Measurements from ENCODE around the gene PLCL2.

Gene PLCL2

DNA sequence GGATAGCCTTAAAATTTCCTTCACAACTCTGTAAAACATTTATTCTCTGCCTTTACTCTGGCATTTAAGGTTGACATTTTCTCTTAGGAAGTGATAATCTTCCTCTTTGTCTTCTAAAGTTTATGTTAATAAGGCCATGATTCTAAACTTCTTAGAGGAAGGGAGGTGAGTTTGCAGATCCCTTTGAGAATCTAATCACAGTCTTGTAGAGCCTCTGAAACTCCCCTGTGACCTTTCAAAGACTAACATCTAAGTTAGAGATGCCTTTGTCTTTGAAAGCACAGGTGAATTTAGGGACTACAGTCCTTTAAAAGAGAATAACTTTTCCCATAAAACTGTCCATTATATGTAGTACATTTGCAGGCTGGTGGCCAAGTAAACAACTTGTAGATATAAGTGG lies 115.1 kb downstream of the PLCL2 start:
- Histone ChIP-seq H3K4me1 (ENCODE audit: control insufficient read depth, insufficient read depth, low read length) (0 out of 2 replicates have a peak, but pooled peaks cover 10% of the 10 kb centered on the region), H3K4me3 (ENCODE audit: low read depth, low read length) (no peak overlapping the region), H3K9me3 (ENCODE audit: control insufficient read depth, insufficient read depth, low read length) (peaks cover 6% of the 10 kb centered on the region; the same call in 1 of the 2 replicates), H3K36me3 (ENCODE audit: control insufficient read depth, insufficient read depth, low read length) (no peaks in the 10 kb centered on the region), H3K27ac (ENCODE audit: low read depth, low read length) (no peak overlapping the region), H3K9ac (ENCODE audit: low read depth, low read length) (no peak overlapping the region), H3K27me3 (ENCODE audit: control insufficient read depth, insufficient read depth, low read length) (peaks cover 93% of the 10 kb centered on the region)

DNA sequence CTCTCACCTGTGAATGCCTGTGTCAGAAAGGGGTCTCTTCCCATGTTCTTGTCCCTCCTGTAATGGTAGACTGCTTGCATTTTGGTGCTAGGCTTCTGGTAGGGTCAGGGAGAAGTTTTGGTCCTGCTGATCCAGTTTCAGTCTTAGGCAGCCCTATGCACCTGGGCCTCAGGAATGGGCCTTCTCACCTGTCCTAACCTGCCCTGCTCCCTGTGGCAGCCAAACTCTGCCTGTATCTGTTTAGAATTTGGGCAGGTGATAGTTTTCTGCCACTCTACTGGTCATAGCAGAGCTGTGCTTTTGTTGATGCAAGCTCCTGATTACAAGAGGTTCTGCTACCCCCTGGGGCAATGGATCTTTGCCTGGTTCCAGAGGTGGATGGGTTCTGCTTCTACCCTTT lies 118.7 kb downstream of the PLCL2 start:
- Histone ChIP-seq H3K27me3 (ENCODE audit: control insufficient read depth, insufficient read depth, low read length) (peaks cover 81% of the 10 kb centered on the region), H3K4me1 (ENCODE audit: control insufficient read depth, insufficient read depth, low read length) (peaks cover 14% of the 10 kb centered on the region), H3K27ac (ENCODE audit: low read depth, low read length) (no peak overlapping the region)

DNA sequence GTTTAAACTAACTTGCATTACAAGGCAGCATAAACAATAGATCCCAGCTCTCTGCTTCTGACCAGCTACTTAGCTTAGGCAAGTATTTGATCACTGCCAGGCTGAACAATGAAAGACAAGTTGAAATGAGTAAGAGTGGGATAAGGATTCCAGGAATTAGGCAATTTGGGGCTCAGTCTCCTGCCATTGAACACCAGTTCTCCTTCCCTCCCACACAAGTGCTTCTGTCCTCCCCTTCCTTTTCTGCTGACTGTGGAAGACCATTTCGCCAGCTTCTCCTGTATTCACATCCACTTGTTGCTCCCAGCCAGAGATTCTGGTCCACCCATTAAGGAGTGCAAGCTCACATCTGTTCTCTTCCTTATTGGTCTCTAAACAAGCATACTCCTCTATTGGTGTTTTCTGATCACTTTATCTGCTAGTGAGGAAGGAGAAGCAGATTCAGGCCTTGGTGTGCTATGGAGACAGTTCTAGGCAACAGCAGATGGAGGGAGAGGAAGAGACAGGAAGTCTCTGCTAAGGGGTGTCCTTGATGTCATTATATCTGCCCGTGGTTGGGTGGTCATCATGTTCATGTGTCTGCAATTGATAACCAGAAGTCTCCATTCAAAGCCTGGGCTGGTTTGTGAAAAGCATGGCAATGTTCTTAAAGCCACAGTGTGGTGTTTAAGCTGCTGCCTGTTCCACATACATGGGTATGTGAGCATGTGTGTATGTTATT lies 121.5 kb downstream of the PLCL2 start:
- Histone ChIP-seq H3K9me3 (ENCODE audit: control insufficient read depth, insufficient read depth, low read length) (peaks cover 5% of the 10 kb centered on the region; the same call in 1 of the 2 replicates), H3K36me3 (ENCODE audit: control insufficient read depth, insufficient read depth, low read length) (peaks cover 5% of the 10 kb centered on the region; the same call in 1 of the 2 replicates), H3K4me3 (ENCODE audit: low read depth, low read length) (no peak overlapping the region), H3K4me1 (ENCODE audit: control insufficient read depth, insufficient read depth, low read length) (peaks cover 9% of the 10 kb centered on the region), H3K27ac (ENCODE audit: low read depth, low read length) (no peak overlapping the region), H3K9ac (ENCODE audit: low read depth, low read length) (no peak overlapping the region), H3K27me3 (ENCODE audit: control insufficient read depth, insufficient read depth, low read length) (peaks cover 53% of the 10 kb centered on the region)

More for the DNA sequence above, 118.7 kb downstream of the PLCL2 start:
- Histone ChIP-seq H3K36me3 (ENCODE audit: control insufficient read depth, insufficient read depth, low read length) (no peaks in the 10 kb centered on the region), H3K9me3 (ENCODE audit: control insufficient read depth, insufficient read depth, low read length) (peaks cover 6% of the 10 kb centered on the region; the same call in 1 of the 2 replicates), H3K4me3 (ENCODE audit: low read depth, low read length) (no peak overlapping the region), H3K9ac (ENCODE audit: low read depth, low read length) (no peak overlapping the region)

DNA sequence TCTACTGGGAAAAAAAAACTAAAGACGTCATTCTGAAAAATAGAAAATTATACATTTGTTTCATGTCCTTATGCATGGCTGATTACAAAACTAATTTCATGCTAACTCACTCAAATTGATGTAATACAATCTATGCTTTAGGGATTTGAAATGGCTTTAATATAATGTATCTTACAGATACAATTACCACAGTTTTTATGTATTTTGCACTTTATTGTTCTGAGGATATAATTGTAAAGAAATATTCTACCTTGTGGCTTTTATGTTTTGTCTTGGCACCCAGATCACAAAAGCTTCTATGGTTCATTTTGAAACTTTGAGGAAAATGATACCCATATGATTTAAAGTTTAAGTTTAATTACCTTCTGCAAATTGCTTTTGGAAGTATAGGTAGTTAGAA lies 122.5 kb downstream of the PLCL2 start:
- peaks cover 43% of the 10 kb centered on the region for H3K27me3 ChIP-seq (ENCODE audit: control insufficient read depth, insufficient read depth, low read length)
- H3K4me1 ChIP-seq (ENCODE audit: control insufficient read depth, insufficient read depth, low read length) = peaks cover 9% of the 10 kb centered on the region
- no peak overlapping the region for H3K27ac ChIP-seq (ENCODE audit: low read depth, low read length)
- H3K9me3 ChIP-seq (ENCODE audit: control insufficient read depth, insufficient read depth, low read length) = no peaks in the 10 kb centered on the region
- peaks cover 5% of the 10 kb centered on the region; the same call in 1 of the 2 replicates for H3K36me3 ChIP-seq (ENCODE audit: control insufficient read depth, insufficient read depth, low read length)
- no peak overlapping the region for H3K9ac ChIP-seq (ENCODE audit: low read depth, low read length)
- no peak overlapping the region for H3K4me3 ChIP-seq (ENCODE audit: low read depth, low read length)

DNA sequence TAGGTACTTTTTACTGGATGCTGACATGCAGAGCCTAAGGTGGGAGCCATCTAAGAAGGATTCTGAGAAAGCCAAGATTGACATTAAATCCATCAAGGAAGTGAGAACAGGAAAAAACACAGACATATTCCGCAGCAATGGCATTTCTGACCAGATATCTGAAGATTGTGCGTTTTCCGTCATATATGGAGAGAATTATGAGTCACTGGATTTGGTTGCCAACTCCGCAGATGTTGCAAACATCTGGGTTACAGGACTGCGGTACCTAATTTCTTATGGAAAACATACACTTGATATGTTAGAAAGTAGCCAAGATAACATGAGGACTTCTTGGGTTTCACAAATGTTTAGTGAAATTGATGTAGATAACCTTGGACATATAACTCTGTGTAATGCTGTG lies 125.1 kb downstream of the PLCL2 start:
- Histone ChIP-seq H3K4me1 (ENCODE audit: control insufficient read depth, insufficient read depth, low read length) (peaks cover 14% of the 10 kb centered on the region), H3K9me3 (ENCODE audit: control insufficient read depth, insufficient read depth, low read length) (no peaks in the 10 kb centered on the region), H3K9ac (ENCODE audit: low read depth, low read length) (no peak overlapping the region), H3K27ac (ENCODE audit: low read depth, low read length) (no peak overlapping the region), H3K4me3 (ENCODE audit: low read depth, low read length) (no peak overlapping the region), H3K36me3 (ENCODE audit: control insufficient read depth, insufficient read depth, low read length) (peaks cover 5% of the 10 kb centered on the region; the same call in 1 of the 2 replicates), H3K27me3 (ENCODE audit: control insufficient read depth, insufficient read depth, low read length) (peaks cover 18% of the 10 kb centered on the region)

DNA sequence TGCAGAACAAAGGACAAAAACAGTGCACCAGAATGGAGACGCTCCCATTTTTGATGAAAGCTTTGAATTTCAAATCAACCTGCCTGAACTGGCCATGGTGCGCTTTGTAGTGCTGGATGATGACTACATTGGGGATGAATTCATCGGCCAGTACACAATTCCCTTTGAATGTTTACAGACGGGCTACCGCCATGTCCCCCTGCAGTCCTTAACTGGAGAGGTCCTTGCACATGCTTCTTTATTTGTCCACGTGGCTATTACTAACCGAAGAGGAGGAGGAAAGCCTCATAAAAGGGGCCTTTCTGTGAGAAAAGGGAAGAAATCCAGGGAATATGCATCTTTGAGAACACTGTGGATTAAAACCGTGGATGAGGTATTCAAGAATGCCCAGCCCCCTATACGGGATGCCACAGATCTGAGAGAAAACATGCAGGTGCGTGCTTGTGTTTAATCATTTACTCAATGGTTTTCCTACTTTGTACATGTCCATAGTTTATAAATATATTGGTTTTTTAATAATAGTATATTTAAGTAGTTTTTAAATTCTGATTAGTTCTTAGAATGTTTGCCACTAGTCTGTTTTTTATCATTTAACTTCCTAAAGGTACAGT lies 127.1 kb downstream of the PLCL2 start:
- no peak overlapping the region for H3K4me3 ChIP-seq (ENCODE audit: low read depth, low read length)
- peaks cover 5% of the 10 kb centered on the region; the same call in 1 of the 2 replicates for H3K36me3 ChIP-seq (ENCODE audit: control insufficient read depth, insufficient read depth, low read length)
- no peaks in the 10 kb centered on the region for H3K27me3 ChIP-seq (ENCODE audit: control insufficient read depth, insufficient read depth, low read length)
- no peak overlapping the region for H3K9ac ChIP-seq (ENCODE audit: low read depth, low read length)
- peaks cover 9% of the 10 kb centered on the region; the same call in 1 of the 2 replicates for H3K4me1 ChIP-seq (ENCODE audit: control insufficient read depth, insufficient read depth, low read length)
- H3K27ac ChIP-seq (ENCODE audit: low read depth, low read length) = no peak overlapping the region
- H3K9me3 ChIP-seq (ENCODE audit: control insufficient read depth, insufficient read depth, low read length) = no peaks in the 10 kb centered on the region

DNA sequence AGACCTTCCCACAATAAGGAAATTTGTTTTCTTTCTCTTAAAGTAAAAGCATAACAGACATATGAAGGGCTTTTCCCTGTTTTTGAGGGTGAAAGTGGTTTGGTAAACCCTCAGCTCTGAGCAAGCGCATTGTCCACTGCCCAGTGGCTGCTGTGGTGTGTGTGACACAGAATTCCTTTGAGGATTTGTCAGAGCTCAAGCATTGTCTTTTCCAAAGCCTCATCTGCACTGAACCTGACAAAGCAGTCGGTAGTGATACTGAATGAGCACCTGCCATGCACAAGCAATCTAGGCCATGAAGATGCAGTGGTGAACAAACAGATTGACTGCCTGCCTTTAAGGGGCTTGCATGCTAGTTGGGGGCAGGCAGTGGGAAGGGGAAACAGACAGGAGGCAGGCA lies 128.3 kb downstream of the PLCL2 start:
- Histone ChIP-seq H3K27ac (ENCODE audit: low read depth, low read length) (no peak overlapping the region), H3K4me1 (ENCODE audit: control insufficient read depth, insufficient read depth, low read length) (peaks cover 12% of the 10 kb centered on the region; the same call in 1 of the 2 replicates), H3K9ac (ENCODE audit: low read depth, low read length) (no peak overlapping the region), H3K4me3 (ENCODE audit: low read depth, low read length) (no peak overlapping the region), H3K36me3 (ENCODE audit: control insufficient read depth, insufficient read depth, low read length) (peaks cover 5% of the 10 kb centered on the region; the same call in 1 of the 2 replicates), H3K9me3 (ENCODE audit: control insufficient read depth, insufficient read depth, low read length) (no peaks in the 10 kb centered on the region), H3K27me3 (ENCODE audit: control insufficient read depth, insufficient read depth, low read length) (no peaks in the 10 kb centered on the region)

DNA sequence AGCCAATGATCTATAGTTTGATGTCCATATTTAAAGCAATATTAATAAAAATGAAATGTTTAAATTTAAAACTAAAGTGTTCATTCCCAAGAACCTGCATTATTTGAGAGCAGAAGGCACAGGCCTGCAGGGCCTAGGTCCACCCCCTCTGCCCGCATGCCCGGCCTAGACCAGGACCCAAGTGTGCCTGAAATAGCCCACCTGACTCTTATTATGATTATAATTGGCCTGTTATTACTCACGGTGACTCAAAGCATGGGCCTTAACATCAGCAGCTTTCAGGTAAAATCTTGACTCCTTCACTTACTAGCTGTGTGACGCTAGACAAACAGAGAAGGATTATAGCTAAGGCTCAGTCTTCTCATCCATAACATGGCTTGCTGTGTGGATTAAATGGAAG lies 128.8 kb downstream of the PLCL2 start:
- Histone ChIP-seq H3K9ac (ENCODE audit: low read depth, low read length) (no peak overlapping the region), H3K27ac (ENCODE audit: low read depth, low read length) (peak overlapping the region; percentile 16), H3K36me3 (ENCODE audit: control insufficient read depth, insufficient read depth, low read length) (peaks cover 5% of the 10 kb centered on the region; the same call in 1 of the 2 replicates), H3K4me3 (ENCODE audit: low read depth, low read length) (no peak overlapping the region), H3K4me1 (ENCODE audit: control insufficient read depth, insufficient read depth, low read length) (peaks cover 15% of the 10 kb centered on the region; the same call in 1 of the 2 replicates), H3K27me3 (ENCODE audit: control insufficient read depth, insufficient read depth, low read length) (no peaks in the 10 kb centered on the region), H3K9me3 (ENCODE audit: control insufficient read depth, insufficient read depth, low read length) (no peaks in the 10 kb centered on the region)

DNA sequence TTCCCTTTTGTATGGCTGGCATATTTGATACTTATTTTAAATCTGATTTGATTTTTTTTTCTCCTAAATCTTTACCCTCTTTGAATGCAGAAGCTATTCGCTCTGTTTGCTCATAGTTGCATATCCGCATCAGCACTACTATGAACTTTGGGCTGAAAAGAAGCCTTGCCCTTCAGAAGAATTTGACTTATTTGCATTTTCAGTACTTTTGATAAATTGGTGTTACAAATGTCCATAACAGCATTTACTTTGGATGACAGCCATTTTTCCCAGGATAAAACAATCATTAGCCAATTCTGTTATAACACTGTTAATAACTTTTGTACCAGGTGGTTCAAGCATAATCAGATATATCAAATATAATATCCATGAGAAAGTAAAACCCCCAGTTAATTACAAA lies 129.5 kb downstream of the PLCL2 start:
- Histone ChIP-seq H3K9me3 (ENCODE audit: control insufficient read depth, insufficient read depth, low read length) (no peaks in the 10 kb centered on the region), H3K27ac (ENCODE audit: low read depth, low read length) (no peak overlapping the region), H3K9ac (ENCODE audit: low read depth, low read length) (no peak overlapping the region), H3K4me3 (ENCODE audit: low read depth, low read length) (no peak overlapping the region), H3K4me1 (ENCODE audit: control insufficient read depth, insufficient read depth, low read length) (peaks cover 15% of the 10 kb centered on the region; the same call in 1 of the 2 replicates), H3K27me3 (ENCODE audit: control insufficient read depth, insufficient read depth, low read length) (no peaks in the 10 kb centered on the region), H3K36me3 (ENCODE audit: control insufficient read depth, insufficient read depth, low read length) (peaks cover 5% of the 10 kb centered on the region; the same call in 1 of the 2 replicates)

DNA sequence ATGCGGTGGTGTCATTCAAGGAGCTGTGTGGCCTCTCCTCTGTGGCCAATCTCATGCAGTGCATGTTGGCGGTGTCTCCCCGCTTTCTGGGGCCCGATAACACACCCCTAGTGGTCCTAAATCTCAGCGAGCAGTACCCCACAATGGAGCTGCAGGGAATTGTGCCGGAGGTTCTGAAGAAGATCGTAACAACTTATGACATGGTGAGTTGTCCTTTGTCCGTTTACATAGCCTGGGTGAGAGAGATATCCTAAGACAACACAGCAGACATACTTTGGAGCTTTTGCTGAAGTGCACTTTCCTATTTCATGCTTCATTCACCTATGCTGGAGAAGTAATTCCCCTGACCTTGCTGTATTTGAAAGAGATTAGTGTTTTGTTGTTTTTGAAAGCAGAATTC lies 130.0 kb downstream of the PLCL2 start:
- no peaks in the 10 kb centered on the region for H3K9me3 ChIP-seq (ENCODE audit: control insufficient read depth, insufficient read depth, low read length)
- H3K9ac ChIP-seq (ENCODE audit: low read depth, low read length) = no peak overlapping the region
- H3K36me3 ChIP-seq (ENCODE audit: control insufficient read depth, insufficient read depth, low read length) = peaks cover 4% of the 10 kb centered on the region; the same call in 1 of the 2 replicates
- H3K27ac ChIP-seq (ENCODE audit: low read depth, low read length) = no peak overlapping the region
- H3K4me3 ChIP-seq (ENCODE audit: low read depth, low read length) = no peak overlapping the region
- peaks cover 15% of the 10 kb centered on the region; the same call in 1 of the 2 replicates for H3K4me1 ChIP-seq (ENCODE audit: control insufficient read depth, insufficient read depth, low read length)
- H3K27me3 ChIP-seq (ENCODE audit: control insufficient read depth, insufficient read depth, low read length) = no peaks in the 10 kb centered on the region

DNA sequence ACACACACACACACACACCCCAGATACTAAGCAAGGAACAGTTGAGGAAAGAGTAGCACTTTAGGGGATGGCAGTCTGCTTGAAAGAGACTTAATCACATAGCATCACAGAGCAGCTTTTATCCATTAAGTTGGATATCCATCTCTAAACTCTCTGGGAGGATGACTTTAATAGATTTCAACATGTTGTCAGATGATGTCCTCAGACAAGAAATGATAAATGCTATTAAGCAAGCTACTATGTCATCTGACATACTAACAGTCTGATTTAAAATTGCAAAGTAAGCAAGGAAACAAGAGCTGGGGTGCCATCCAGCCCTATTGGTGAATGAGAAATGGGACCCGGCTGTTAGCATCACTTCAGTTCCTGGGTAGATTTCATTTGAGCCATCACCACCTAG lies 136.9 kb downstream of the PLCL2 start:
- no peak overlapping the region for H3K4me3 ChIP-seq (ENCODE audit: low read depth, low read length)

More for the DNA sequence above, 136.9 kb downstream of the PLCL2 start:
- peaks cover 6% of the 10 kb centered on the region; the same call in 1 of the 2 replicates for H3K4me1 ChIP-seq (ENCODE audit: control insufficient read depth, insufficient read depth, low read length)
- H3K9me3 ChIP-seq (ENCODE audit: control insufficient read depth, insufficient read depth, low read length) = no peaks in the 10 kb centered on the region
- no peak overlapping the region for H3K9ac ChIP-seq (ENCODE audit: low read depth, low read length)
- no peaks in the 10 kb centered on the region for H3K36me3 ChIP-seq (ENCODE audit: control insufficient read depth, insufficient read depth, low read length)
- H3K27ac ChIP-seq (ENCODE audit: low read depth, low read length) = no peak overlapping the region
- H3K27me3 ChIP-seq (ENCODE audit: control insufficient read depth, insufficient read depth, low read length) = no peaks in the 10 kb centered on the region

Data from HUES48 (cell line).